ENCODE data around the gene MYOZ1. TPM values are rescaled to one million over a fixed set of nuclear protein-coding genes. Genes with fewer than 3 reads are reported as not detected.
A peak's percentile ranks its signal among the peaks of the same experiment; 100 is the strongest.
"Not testable (repeated sequence)": the region's sequence is repeated elsewhere in the genome, so short reads cannot be mapped to it uniquely, and the experiment has no call there.

Gene MYOZ1
- total and polyA plus RNA-seq, 9 donors = 0.25 to 6.1 (median 1.1) TPM; not detected in 1

DNA sequence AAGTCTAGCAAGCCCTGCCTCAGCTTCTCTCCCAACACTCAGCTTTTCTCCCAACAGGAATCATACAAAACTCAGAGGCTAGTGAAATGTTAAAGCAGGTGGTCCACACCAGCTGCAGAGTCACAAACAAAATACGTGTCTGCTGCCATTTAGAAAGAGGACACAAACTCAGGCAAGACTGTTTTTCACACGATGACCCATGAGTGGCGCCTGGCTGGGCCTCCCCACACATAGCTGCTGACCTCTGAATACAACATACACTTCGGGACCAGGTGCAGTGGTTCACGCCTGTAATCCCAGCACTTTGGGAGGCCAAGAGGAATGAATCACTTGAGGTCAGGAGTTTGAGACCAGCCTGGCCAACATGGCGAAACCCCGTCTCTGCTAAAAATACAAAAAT, 21.4 kb upstream of the MYOZ1 start:
- H3K9me3 ChIP-seq; H3K27ac ChIP-seq; H3K27me3 ChIP-seq; H3K4me3 ChIP-seq; intact Hi-C loops (cut with DNase I); H3K36me3 ChIP-seq; H3K4me1 ChIP-seq (ENCODE audit: insufficient read depth): not testable (repeated sequence)
- WGBS, 3 donors = 61 to 65% (median 64%) methylated on average over 7 of the region's 7 CpGs
- DNase-seq = peak in 1 of 5 donors; percentile 4

DNA sequence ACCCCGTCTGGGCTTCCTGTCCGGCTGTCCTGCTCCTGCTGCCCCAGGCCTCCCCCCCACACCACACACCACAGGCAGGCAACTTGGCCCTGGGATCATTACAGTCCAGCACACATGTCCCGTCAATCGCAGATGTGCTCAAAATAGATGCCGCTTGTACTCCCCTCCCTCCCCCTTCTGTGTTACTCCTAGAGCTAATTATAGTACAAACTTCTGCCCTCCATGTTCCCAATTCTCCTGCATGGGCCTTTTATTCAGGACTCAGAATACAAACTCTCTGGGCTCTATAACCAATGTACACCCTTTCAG, 14.7 kb upstream of the MYOZ1 start, which contains the start of gene SYNPO2L:
TSS of gene SYNPO2L (minus strand) at position 40 of the 309 bp plus-strand sequence. CDS start 107 bp downstream, outside the sequence.
- no peak within 1 kb of the TSS for H3K27ac ChIP-seq
- no peak for DNase-seq
- H3K4me1 ChIP-seq (ENCODE audit: insufficient read depth) = no peaks in the 10 kb centered on the region
- no peaks in the 10 kb centered on the region for H3K27me3 ChIP-seq
- H3K4me3 ChIP-seq = no peak within 1 kb of the TSS
- 44 to 66% (median 58%) methylated on average over 5 of the region's 5 CpGs for WGBS, 3 donors
- intact Hi-C loops (cut with DNase I) = no loop called here
- no peaks in the 10 kb centered on the region for H3K9me3 ChIP-seq
- H3K36me3 ChIP-seq = no peaks in the 10 kb centered on the region
- TF ChIP-seq, protein P1, sequence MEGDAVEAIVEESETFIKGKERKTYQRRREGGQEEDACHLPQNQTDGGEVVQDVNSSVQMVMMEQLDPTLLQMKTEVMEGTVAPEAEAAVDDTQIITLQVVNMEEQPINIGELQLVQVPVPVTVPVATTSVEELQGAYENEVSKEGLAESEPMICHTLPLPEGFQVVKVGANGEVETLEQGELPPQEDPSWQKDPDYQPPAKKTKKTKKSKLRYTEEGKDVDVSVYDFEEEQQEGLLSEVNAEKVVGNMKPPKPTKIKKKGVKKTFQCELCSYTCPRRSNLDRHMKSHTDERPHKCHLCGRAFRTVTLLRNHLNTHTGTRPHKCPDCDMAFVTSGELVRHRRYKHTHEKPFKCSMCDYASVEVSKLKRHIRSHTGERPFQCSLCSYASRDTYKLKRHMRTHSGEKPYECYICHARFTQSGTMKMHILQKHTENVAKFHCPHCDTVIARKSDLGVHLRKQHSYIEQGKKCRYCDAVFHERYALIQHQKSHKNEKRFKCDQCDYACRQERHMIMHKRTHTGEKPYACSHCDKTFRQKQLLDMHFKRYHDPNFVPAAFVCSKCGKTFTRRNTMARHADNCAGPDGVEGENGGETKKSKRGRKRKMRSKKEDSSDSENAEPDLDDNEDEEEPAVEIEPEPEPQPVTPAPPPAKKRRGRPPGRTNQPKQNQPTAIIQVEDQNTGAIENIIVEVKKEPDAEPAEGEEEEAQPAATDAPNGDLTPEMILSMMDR (IDR thresholded peaks at IDR 0.05) = no peak
- TF ChIP-seq POLR2A (IDR thresholded peaks at IDR 0.05) = no peak
- TF ChIP-seq EP300 (IDR thresholded peaks at IDR 0.05) = no peak

DNA sequence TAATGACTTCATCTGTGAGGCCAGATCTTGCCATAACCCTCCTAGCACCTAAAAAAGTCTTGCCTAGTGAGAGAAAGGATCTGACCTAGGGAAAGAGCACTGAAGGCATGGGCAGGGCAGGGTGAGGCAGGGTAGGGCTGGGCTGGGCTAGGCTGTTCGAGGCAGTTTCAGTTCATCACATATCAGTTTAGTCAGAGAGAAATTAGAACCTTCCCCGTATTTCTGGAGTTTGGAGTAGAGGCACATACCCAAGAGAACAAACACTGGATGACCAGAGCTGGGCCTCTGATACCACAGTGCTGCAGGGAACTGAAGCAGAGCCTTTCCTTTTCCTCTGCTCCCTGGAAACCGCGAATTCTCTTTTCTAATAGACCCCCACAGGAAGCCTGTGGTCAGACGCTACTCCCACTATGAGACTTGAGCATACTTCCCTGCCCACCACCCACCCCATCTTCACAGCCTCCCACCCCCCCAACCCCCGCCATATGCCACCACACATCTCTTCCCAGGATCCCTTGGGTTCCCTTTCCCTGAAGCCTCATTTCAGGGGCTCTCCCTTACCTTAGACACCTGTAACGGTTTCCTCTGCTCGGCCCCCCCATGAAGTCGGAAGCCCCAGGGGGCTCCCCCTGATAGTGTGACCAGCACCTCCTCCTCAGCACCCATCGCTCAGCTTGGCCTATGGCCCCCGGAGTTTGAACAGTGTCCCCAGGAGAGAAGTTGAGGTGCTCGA, 14.1 kb upstream of the MYOZ1 start:
- Histone ChIP-seq H3K4me3 (no peak overlapping the region), H3K27ac (no peak overlapping the region), H3K36me3 (no peaks in the 10 kb centered on the region), H3K27me3 (no peaks in the 10 kb centered on the region), H3K9me3 (no peaks in the 10 kb centered on the region), H3K4me1 (ENCODE audit: insufficient read depth) (no peaks in the 10 kb centered on the region)
- intact Hi-C loops (cut with DNase I) = no loop called here
- WGBS, 3 donors = 80 to 86% (median 85%) methylated on average over 12 of the region's 12 CpGs
- TF ChIP-seq POLR2A (IDR thresholded peaks at IDR 0.05) = no peak
- TF ChIP-seq, protein P1 (IDR thresholded peaks at IDR 0.05) = no peak
- no peak for TF ChIP-seq EP300 (IDR thresholded peaks at IDR 0.05)
- DNase-seq = no peak

DNA sequence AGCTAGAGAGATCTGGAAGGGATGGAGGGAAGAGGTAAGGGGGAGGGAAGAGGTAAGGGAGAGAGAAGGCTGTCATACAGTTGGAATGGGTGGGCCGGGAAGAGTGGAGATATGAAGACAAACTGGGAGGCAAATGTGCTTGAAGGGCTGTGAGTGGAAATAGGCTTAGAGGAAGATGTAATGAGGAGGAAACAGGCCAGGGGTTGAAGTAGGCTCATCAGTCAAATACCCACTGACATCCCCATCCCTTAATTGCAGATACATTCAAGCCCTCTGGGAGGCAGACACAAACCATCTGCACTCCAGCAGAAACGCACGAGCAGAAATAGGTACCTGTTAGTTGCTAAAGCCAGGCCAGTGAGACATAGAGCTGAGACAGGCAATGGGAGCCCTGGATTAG, 12.4 kb upstream of the MYOZ1 start:
- TF ChIP-seq POLR2A (IDR thresholded peaks at IDR 0.05) = no peak
- no peaks in the 10 kb centered on the region for H3K27me3 ChIP-seq
- no peaks in the 10 kb centered on the region for H3K36me3 ChIP-seq
- intact Hi-C loops (cut with DNase I) = no loop called here
- H3K9me3 ChIP-seq = no peaks in the 10 kb centered on the region
- H3K27ac ChIP-seq = no peak overlapping the region
- no peak for DNase-seq
- WGBS, 3 donors = 60 to 67% (median 65%) methylated on average over 3 of the region's 3 CpGs
- H3K4me1 ChIP-seq (ENCODE audit: insufficient read depth) = no peaks in the 10 kb centered on the region
- no peak overlapping the region for H3K4me3 ChIP-seq

DNA sequence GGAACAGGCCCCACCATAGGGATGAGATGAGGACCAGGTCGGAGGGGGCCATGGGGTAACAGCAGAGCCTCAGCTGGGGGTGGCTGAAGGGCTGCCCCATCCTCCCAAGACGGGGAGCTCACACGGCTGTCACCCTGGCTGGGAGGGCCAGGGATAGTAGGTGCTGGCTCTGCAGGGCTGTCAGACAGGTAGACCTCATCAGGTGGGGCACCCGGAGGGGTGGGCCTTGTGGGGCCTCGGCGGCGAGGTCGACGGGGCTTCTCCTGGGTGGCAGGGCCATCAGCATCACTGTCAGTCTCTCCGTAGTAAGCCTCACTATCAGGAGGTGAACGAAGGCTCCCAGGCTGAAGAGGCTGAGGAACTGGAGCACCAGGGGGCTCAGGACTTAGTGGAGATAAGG, 11.9 kb upstream of the MYOZ1 start:
- Histone ChIP-seq H3K36me3 (no peaks in the 10 kb centered on the region), H3K27me3 (no peaks in the 10 kb centered on the region), H3K4me1 (ENCODE audit: insufficient read depth) (no peaks in the 10 kb centered on the region), H3K9me3 (no peaks in the 10 kb centered on the region), H3K27ac (no peak overlapping the region), H3K4me3 (no peak overlapping the region)
- DNase-seq = no peak
- WGBS, 3 donors = 79 to 86% (median 81%) methylated on average over 11 of the region's 11 CpGs
- intact Hi-C loops (cut with DNase I) = no loop called here
- TF ChIP-seq, protein P1 (IDR thresholded peaks at IDR 0.05) = no peak
- TF ChIP-seq POLR2A (IDR thresholded peaks at IDR 0.05) = no peak
- no peak for TF ChIP-seq EP300 (IDR thresholded peaks at IDR 0.05)
